ENCODE results near the gene UCP2.

UCP2 gene, protein sequence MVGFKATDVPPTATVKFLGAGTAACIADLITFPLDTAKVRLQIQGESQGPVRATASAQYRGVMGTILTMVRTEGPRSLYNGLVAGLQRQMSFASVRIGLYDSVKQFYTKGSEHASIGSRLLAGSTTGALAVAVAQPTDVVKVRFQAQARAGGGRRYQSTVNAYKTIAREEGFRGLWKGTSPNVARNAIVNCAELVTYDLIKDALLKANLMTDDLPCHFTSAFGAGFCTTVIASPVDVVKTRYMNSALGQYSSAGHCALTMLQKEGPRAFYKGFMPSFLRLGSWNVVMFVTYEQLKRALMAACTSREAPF

DNA sequence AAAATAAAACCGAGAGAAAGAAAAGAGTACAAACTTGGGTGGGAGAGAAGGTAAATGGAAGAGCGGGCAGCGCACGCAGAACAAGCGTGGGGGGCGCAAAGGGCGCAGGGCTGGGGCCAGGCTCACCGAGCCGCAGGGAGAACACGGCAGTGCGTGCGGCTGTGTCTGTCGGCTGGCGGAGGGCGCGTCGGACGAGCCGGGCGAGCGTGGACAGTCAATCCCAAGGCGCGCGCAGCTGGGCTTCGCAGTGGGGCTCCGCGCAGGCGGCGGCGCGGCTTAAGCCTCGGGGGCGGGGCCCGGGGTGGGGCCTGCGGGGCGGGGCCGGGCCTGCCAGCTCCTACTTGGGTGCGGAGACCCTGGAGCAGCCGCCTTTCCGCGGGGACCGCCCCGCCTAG is at the start of gene UCP2:
Gene UCP2 (minus strand): TSS at position 249 of the 395 bp plus-strand sequence. CDS start 4,465 bp downstream, outside the sequence.
- DNase-seq = peak; percentile 77 to 89

DNA sequence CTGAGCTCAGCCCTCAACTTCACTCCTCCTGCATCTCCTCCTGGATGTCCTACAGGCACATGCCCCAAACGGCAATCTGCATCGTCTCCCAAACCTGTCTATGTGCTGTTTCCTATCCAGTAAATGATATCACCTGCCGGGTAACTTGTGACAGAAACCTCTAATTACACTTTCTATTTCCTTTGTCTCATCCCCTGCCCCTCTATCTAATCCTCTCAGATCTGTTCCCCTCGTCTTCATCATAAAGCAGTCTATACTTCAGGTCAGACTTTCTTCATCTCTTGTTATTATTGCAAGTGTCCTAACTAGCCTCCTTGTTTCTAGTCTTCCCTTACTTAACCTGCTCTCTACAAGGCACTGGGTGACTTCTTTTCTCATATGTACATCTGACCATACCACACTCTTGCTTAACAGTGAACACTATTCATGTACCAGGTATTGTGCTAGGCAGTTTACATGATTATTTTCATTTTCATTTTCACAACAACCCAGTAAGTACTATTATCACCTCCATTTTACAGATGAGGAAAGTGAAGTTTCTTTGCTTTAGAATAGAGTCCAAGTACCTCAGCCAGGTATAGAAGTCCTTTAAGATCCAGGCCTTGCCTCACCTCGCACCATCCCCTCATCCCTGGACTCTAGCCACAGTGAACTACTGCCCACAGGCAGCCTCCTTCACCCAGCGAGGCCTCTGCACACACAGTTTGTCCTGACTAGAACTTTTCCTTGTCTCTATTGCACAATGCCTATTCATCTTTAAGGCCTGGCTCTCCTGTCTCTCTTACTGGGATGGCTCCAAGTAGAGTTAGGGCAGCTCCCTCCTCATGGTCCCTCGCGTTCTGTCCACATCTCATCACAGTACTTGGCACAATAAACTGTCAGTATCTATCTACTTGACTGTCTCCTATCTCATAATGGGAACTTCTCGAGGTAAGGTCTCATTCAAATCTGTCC is 48.4 kb upstream of the UCP2 start:
- no peak for DNase-seq

DNA sequence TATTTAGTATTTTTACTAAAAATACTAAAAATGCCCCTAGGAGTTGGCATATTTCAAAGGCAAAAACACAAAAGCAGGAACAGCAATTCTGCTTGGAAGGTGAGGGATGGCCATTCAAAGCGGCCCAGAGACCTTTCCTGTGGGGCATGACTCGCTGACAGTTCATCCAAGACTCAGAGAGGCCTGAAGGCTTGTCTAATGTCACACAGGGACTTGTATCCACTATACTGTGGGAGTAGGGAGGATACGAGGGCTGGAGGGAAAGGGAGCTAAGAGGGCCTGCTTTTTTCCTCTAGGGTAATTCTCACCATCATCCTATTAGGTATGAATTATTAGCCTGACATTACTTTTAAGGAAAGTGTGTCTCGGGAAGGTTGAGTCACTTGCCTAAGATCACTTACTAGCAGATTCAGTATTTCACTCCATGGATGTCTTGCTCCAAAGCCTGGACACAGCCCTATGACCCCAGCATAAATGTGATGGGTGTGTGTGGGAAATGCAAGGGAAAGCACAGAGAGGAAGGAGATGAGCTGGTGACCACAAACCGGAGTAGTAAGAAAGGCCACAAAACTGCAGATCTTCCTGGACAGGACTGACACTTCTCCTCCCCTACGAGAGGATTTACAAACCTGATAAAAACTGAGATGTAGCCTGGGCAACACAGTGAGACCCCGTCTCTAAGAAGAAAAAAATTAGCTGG is 43.0 kb upstream of the UCP2 start:
- no peak for DNase-seq

DNA sequence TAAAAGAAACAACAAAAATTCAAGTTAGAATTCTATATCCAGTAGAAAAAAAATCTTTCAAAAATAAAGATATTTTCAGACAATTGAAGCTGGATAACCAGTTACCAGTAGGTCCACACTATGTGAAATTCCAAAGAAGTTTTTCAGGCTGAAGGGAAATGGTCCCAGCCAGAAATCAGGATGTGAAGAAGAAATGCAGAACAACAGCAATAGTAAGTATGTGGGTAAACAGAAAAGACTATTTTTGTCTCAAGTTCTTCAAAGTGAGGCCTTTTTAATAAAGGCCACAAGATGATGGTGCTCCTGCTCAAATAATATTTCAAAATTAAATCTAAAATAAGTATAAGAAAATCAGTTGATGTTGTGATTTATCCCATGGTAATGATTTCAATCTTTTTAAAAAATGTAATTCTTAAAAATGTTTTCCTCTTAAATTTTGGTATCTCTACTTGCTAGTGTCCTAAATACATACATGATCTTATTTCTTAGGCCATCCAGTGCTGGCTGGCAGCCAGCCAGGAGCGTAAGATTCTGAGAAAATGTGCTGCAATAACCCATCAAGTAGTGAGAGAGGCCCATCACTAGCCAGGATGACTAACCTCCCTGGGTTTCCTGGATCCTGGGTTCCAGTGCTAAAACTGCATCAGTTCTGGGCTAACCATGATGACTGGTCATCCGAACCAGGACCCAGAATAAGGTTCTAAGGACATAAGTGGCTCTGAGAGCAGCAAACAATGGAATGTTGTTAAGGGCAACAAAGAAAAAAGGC is 41.8 kb upstream of the UCP2 start:
- DNase-seq = no peak

DNA sequence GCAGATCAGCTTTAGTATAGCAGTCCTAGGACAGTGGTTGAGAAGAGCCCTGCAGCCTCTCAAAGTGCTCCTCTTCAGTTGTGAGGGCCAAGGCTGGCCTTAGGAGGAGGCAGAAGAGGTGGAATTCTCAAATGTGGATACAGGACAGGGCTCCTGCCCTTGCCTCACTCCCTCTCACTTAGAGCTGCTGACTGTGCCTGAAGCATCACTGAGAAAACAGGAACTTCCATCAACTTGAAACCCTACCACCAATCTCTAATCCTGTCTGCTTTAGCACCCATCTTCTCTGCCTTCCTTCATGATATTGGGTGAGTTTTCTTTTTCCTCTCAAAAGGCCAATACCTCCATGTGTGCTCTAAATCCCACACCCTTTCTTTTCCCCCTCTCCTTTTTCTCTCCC is 40.6 kb upstream of the UCP2 start:
- no peak for DNase-seq

DNA sequence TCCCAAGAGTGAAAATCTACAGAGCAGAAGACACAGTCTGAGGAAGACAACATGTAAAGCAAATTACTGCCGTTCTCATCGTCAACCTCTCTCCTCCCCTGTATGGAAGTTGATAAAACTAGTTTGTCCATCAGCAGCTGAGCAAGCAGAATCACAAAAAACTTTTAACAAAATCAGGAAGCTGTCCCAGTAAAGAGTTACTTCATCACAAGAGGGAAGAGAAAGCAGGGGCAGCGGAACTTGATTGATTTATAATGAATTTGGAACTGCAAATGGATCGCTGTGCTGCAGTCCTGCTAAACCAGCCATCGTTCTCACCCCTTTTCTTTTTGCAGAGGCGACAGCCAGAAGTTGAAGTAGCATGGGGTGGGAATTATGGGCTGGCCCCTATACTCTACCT is 39.9 kb upstream of the UCP2 start:
- DNase-seq = no peak

DNA sequence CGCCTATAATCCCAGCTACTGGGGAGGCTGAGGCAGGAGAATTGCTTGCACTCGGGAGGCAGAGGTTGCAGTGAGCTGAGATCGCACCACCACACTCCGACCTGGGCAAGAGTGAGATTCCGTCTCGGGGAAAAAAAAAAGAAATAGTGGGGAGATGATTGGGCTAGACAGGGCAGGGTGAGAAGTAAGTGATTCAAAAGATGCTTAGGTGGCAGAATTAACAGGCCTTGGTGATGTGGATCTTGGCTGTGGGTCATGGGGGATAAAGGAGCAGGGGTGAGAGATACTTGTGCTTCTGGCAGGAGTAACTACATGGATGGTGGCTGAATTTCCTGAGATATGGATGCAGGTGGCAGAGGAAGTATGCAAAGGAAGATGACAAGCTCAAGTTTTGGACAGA is 39.4 kb upstream of the UCP2 start:
- DNase-seq = no peak

DNA sequence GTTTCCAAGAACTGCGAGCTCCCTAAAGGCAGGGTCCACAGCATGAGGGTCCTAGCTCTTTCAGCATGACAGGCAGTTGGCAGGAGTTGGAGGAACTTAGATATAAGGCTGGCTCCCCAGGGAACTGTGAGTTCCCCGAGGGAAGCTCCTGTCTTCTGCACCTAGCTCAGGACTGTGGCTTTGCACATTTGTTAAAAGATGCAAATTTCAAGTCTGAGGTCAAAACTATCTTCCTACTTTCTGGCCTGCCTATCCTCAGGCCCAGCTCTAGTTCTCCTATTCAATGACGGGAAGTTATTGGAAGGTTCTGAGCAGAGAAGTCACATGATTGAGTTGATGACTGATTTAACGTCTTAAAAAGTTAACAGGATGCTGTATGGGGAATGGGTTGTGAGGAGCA is 37.9 kb upstream of the UCP2 start:
- DNase-seq = no peak

DNA sequence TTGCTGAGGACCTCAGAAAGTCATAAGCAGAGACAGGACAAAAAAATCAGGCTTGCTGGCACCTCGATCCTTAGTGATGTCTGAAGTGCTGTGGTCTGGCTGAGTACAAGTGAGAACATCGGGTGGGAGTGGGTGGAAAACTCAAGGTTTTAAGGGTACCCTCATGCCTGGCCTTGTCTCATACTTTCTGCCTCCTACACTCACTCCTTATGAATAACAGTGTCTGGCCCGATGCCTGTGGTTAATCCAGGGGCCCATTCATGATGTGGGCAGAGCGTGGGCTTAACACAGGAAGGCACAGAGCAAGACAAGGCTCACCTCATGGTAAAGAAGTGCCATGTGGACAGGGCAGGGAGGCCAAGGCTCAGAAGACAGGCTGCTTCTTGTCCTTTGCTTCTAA is 37.2 kb upstream of the UCP2 start:
- no peak for DNase-seq

DNA sequence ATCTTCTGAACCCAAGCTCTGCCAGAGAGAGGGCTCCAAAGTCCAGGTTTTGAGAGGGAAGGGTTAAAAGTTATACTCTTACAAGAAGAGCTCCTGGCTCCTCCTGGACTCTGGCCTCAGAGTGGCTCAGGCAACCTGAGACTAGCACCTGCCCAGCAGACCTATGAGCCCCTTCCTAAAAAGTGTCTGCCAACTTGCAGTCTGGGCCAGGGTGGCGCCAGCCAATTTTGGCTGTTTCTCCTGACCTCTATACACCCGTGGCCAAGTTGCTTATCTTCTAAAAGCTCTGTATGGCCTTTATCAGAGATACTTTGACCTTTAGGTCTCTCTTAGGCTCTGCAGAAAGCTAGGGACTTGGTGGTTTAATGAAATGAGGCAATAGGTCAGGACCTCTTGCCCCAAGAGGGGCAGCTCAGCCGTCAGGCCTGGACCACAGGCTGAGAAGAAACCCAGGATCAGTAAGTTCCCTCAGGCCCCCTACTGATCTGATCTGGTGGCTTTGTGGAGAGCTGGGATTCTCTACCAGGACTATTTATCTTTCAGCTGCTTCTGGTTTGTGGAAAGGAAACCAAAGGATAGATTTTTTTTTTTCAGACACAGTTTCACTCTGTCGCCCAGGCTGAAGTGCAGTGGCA is 36.6 kb upstream of the UCP2 start:
- no peak for DNase-seq

DNA sequence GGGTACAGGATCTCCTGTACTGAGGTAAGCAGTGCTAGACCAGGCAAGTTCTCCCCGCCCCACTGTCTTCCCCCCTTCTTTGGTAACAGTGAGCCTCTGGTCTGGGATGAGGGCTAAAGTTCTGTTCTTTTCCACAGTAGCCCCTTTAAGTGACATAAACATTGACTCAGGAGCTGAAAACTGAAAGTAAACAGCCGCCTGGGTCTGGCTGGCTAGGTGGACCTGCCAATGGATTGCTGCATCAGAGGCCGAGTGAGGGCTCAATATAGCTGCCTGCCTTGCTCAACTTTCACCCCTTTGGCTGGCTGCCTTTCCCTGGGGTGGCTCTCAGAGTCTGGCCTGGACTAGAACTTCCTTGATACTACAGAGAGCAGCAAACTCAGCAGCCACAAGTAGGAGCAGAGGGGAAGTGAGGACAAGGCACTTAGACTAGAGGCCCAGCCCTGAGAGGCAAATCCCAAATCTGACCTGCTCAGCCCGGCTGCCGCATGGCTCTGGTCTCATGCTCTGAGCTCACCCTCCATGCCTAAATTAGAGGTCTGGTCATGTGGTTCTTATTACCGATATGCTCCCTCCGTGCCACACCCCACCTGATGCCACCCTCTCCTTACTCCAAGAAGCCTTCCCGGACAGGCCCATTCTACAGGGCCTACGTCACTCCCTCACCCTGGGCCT is 35.8 kb upstream of the UCP2 start:
- DNase-seq = no peak

DNA sequence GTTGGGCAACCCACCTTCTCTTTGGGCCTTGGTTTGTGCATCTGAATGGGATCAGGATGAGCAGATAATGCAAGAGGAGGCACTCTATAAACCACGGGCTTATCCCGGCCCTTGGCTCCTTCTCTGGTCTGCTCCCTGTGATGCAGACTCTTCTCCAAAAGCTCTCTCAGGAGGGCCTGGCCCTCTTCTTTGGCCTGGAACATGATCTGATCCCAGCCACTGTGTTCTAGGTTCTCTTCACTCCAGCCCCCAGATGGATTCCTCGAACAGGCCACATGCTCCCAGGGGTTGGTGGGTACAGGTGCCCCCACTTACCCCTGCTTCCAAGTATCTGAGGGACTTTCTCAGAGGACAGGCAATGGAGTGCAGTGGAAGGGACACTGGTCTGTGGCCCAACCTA is 35.0 kb upstream of the UCP2 start:
- no peak for DNase-seq

DNA sequence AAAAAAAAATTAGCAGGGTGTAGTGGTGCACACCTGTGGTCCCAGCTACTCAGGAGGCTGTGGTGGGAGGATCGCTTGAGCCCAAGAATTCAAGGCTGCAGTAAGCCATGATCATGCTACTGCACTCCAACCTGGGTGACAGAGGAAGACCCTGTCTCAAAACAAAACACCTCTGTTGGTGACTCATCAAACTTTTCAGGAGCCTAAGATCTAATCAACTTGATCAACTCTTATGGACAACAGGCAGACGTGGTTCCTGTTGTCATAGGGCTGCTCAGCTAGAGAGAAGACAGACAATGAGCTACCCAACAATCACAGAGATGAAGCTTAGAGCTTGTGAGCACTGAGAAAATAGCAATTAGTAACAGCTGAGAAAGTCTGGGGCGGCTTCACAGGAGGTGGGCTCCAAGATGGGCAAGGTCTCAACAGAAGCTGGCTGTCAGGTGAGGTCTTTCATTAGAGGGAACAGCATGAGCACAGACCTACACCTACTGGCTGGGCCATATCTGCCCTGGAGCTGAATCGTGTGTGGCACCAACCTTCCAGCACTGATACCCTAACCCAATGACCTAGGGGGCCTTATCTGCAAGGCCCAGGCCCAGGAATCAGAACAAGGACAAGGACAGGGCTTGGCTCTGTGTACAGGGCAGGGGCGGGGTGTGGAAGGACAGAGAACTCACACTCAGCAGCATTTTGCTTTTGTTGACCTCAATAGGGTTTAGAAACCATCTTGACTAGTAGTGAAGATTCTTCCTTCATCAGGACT is 33.5 kb upstream of the UCP2 start:
- DNase-seq = no peak

DNA sequence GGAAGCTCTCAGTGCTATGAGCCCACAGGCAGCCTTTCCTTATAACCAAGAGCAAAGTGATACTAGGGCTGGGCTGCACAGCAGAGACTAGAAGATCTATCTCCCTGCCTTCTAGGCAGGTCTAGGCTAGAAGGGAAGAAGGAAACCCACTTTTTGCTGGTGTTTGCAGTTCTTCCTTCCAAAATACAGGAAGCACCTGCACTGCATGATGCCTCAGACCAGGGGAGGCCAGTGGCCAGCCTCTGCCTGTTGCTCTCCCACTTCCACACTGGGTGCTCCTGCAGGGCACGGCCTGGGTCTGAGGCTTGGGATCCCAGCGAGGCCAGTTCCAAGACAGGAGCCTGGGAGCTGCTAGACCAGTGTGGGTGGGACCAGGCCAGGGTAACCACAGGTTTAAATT is 32.2 kb upstream of the UCP2 start:
- no peak for DNase-seq

DNA sequence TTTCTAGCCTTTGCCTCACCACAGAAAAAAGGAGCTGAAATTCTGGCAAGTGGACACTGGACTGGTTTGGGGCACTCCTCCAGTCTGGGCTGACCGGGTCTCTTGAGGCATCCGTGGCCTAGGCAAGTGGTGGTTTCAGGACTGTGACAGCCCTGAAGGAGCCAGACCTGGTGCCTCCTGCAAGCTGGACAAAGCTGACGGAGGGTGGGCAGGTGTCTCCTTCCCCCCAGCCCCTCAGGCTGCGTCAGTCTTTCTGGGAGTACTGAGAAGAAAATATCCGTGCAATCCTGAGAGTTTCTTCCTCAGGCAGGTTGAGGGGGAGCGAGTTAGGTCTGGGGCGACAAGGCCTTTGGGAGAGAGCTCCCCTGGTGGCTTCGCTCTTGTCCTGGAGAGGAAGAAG is 30.5 kb upstream of the UCP2 start:
- DNase-seq = no peak

DNA sequence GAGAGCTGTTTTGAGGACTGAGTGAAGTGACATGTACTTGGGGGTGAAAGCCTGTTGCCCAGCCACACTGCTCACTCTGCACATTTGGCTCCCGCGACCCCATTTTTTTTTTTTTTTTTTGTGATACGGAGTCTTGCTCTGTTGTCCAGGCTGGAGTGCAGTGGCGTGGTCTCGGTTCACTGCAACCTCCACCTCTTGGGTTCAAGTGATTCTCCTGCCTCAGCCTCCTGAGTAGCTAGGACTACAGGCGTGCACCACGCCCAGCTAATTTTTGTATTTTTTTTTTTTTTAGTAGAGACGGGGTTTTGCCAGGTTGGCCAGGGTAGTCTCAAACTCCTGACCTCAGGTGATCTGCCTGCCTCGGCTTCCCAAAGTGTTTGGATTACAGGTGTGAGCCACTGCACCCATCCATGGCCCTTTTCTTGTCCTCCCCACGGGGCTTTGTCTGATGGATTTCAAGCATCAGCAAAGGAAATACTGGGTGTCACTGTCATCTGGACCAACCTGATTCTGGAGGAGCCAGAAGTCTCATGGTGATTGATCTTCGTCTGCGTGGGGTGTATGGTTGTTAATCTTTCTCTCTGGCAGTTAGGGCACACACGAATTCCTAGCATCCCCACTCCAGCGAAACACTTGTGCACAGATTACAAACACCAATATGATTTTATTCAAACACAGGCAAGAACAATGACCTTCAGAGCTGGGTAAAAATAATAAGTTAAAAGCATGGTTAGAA is 29.6 kb upstream of the UCP2 start:
- no peak for DNase-seq

DNA sequence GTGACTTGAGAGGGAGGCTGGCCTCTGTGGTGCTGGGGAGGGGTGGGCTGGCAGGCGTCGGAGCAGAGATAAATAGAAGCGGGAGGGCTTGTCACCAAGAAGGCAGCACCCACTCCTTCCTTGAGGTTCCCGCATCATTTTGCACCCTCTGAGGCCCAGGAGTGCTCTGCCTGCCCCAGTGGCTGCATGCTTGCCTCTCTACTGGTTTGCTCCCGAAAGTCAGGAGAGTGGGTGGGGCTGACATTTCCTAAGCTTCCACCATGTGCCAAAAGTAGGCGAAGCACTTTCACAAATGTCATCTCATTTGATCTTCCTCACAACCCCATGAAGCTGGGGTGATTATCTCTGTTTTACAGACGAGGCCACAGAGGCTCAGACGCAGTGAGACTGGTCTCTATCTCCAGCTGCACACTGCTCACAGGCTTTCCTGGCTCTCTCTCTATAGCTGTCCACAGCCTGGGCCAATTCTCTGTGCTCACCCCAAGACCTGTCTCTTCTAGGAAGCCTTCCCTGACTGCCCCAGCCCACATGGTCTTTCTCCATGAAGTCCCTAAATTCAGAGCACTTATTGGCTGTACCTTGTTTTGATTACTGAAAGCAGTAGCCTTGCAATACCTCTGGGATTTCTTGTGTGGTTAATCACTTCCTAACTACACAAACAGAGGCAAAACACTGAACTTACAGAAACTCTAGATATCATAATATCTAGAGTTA is 28.9 kb upstream of the UCP2 start:
- no peak for DNase-seq

DNA sequence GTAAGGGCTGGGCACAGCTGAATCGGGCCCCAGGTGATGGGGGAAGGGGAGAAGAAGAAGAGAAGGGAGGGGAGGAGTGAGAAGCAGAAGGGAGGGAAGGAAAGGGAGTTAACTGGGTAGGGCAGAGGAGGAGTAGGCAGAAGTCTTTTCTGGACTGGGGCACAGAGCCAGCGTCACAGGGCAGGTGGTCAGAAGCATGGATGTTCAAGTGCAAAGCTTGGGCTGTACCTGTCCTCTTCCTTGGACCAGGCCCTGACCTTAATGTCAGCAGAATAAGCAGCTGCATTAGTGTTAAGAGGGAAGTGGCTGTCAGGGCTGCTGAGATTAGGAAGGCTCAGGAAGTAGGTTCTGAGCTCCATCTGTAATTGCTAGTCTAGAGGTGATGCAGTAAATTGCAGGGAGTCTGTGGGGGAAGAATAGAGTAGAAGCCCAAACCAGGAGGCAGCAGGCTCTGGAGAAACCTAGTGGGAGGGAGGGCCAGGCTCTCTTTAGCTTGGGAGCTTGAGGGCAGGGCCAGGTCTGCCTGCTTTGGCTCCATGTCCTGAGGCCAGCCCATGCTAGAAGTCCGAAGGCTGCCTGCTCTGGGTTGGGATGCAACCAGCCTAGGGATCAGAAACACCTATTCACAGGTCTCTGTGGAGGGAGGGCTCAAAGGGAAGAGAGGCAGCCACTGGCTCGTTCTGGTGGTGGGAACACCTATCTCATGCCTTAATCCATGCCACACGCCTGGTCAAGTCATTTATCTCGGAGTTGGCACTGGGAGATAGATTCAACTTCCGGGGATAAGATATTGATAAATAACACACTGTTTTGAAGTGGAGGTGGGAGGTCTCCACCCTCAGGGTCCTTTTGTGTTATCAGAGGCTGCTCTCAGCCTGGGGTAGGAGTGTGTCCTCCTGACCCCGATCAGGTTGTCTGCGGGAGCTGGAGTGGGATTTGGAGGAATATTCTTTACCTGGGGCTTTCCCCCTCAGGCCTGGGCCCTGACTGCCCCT is 28.0 kb upstream of the UCP2 start:
- DNase-seq = no peak
